ENCODE measurements around the gene SUFU. TPM values are rescaled to one million over a fixed set of nuclear protein-coding genes. Genes with fewer than 3 reads are reported as not detected.
A peak's percentile ranks its signal among the peaks of the same experiment; 100 is the strongest.
"Not testable (repeated sequence)": the region's sequence is repeated elsewhere in the genome, so short reads cannot be mapped to it uniquely, and the experiment has no call there.

Gene SUFU
- total and polyA plus RNA-seq, 2 donors (not counting 1 experiment from before 2014, with no cell fraction given) = 4.8 to 13.3 TPM

GRCh38 chr10:102661658-102662028 lies 157.9 kb downstream of the SUFU start:
- ChIA-PET CTCF (interaction anchor here (1.8 kb wide), 1 partner anchor 17 kb away, joined by 12 read pairs; the partner anchor contains the start of gene TRIM8), POLR2A (interaction anchor here (2.0 to 3.5 kb wide), 2 partner anchors 14 to 17 kb away, joined by 10 to 31 read pairs; partner anchors contain the start of gene TRIM8)
- H3K36me3 ChIP-seq (replicated peaks in 1 of 2; ENCODE audit: control extremely low read depth in 1 of 2, control insufficient read depth in 1 of 2, extremely low read depth in 1 of 2, insufficient read depth in 2 of 2, low read length in 1 of 2) = peaks cover 0 to 18% of the 10 kb centered on the region in 2 experiments
- Mint-ChIP-seq H3K27me3 (no peaks in the 10 kb centered on the region), H3K4me1 (peaks cover 16% of the 10 kb centered on the region), H3K9me3 (ENCODE audit: insufficient read depth) (no peaks in the 10 kb centered on the region), H3K4me3 (peak overlapping the region; percentile 49), H3K27ac (peak overlapping the region; percentile 56)
- H4K20me1 ChIP-seq (ENCODE audit: control insufficient read depth, insufficient read depth, low read length, poor library complexity, severe bottlenecking) = peaks cover under 1% of the 10 kb centered on the region
- no peak for DNase-seq
- no peaks in the 10 kb centered on the region for H3K9me3 ChIP-seq (ENCODE audit: control extremely low read depth in 1 of 3, control insufficient read depth in 2 of 3, insufficient read depth in 1 of 3, low read length in 2 of 3)
- no peak overlapping the region for H2AFZ ChIP-seq (ENCODE audit: insufficient read depth, low read depth, low read length, poor library complexity, severe bottlenecking)
- H3K79me2 ChIP-seq (ENCODE audit: control insufficient read depth, insufficient read depth, low read length) = no peaks in the 10 kb centered on the region
- no peak overlapping the region for H3K9ac ChIP-seq (ENCODE audit: low read length)
- TF ChIP-seq EZH2 (IDR thresholded peaks at IDR 0.05; ENCODE audit: borderline replicate concordance, insufficient read depth, low read depth, low read length, poor library complexity, severe bottlenecking) (no peak), CTCF (IDR thresholded peaks at IDR 0.05) (no peak)
- peak overlapping the region; percentile 67 for H3K4me2 ChIP-seq (replicated peaks; ENCODE audit: low read depth, low read length, poor library complexity, severe bottlenecking)
- H3K4me3 ChIP-seq (ENCODE audit: control extremely low read depth in 1 of 5, extremely low read depth in 1 of 5, insufficient read depth in 1 of 5, low read depth in 2 of 5, low read length in 4 of 5) = no peak overlapping the region
- intact Hi-C loops (cut with micrococcal nuclease) = loop anchor here (2.0 kb wide), 1 partner anchor 15 kb away; no protein-coding TSS in a partner anchor
- H3K4me1 ChIP-seq (ENCODE audit: control insufficient read depth in 2 of 2, insufficient read depth in 2 of 2, low read length in 2 of 2) = peaks cover 12 to 15% of the 10 kb centered on the region in 2 donors
- no peak overlapping the region for H3K27ac ChIP-seq (ENCODE audit: low read length in 2 of 2)
- 7% methylated on average over 3 of the region's 6 CpGs for WGBS (ENCODE audit: insufficient coverage)
- H3K27me3 ChIP-seq (replicated peaks in 1 of 4; ENCODE audit: control extremely low read depth in 1 of 4, control insufficient read depth in 3 of 4, insufficient read depth in 4 of 4, low read length in 3 of 4) = no peaks in the 10 kb centered on the region
- no peak for ATAC-seq (ENCODE audit: low read depth)

GRCh38 chr10:102665904-102666509 lies 162.2 kb downstream of the SUFU start:
- H3K4me1 ChIP-seq (ENCODE audit: control insufficient read depth in 2 of 2, insufficient read depth in 2 of 2, low read length in 2 of 2) = peaks cover 5 to 6% of the 10 kb centered on the region in 2 donors
- TF ChIP-seq CTCF (IDR thresholded peaks at IDR 0.05) = no peak
- no peak for TF ChIP-seq EZH2 (IDR thresholded peaks at IDR 0.05; ENCODE audit: borderline replicate concordance, insufficient read depth, low read depth, low read length, poor library complexity, severe bottlenecking)
- no peak overlapping the region for H3K4me3 Mint-ChIP-seq
- ATAC-seq (ENCODE audit: low read depth) (no peak), DNase-seq (no peak)
- POLR2A ChIA-PET = interaction anchor here (1.1 kb wide), 1 partner anchor 20 kb away, joined by 3 read pairs; no protein-coding TSS in a partner anchor
- H3K9ac ChIP-seq (ENCODE audit: low read length) = no peak overlapping the region
- no peak overlapping the region for H2AFZ ChIP-seq (ENCODE audit: insufficient read depth, low read depth, low read length, poor library complexity, severe bottlenecking)
- H3K36me3 ChIP-seq (replicated peaks in 1 of 2; ENCODE audit: control extremely low read depth in 1 of 2, control insufficient read depth in 1 of 2, extremely low read depth in 1 of 2, insufficient read depth in 2 of 2, low read length in 1 of 2) = no peaks in the 10 kb centered on the region
- H3K4me1 Mint-ChIP-seq = peaks cover 10% of the 10 kb centered on the region
- H3K27me3 ChIP-seq (replicated peaks in 1 of 4; ENCODE audit: control extremely low read depth in 1 of 4, control insufficient read depth in 3 of 4, insufficient read depth in 4 of 4, low read length in 3 of 4) = no peaks in the 10 kb centered on the region
- no peak overlapping the region for H3K4me3 ChIP-seq (ENCODE audit: control extremely low read depth in 1 of 5, extremely low read depth in 1 of 5, insufficient read depth in 1 of 5, low read depth in 2 of 5, low read length in 4 of 5)
- no peak overlapping the region for H3K4me2 ChIP-seq (replicated peaks; ENCODE audit: low read depth, low read length, poor library complexity, severe bottlenecking)
- H3K27ac ChIP-seq (ENCODE audit: low read length in 2 of 2) = no peak overlapping the region
- 89% methylated on average over 6 of the region's 9 CpGs for WGBS (ENCODE audit: insufficient coverage)
- no peaks in the 10 kb centered on the region for H3K79me2 ChIP-seq (ENCODE audit: control insufficient read depth, insufficient read depth, low read length)
- H3K27me3 Mint-ChIP-seq = no peaks in the 10 kb centered on the region
- CTCF ChIA-PET = interaction anchor here (0.7 kb wide), 1 partner anchor 19 kb away, joined by 3 read pairs; no protein-coding TSS in a partner anchor
- H3K9me3 Mint-ChIP-seq (ENCODE audit: insufficient read depth) = no peaks in the 10 kb centered on the region
- no peaks in the 10 kb centered on the region for H4K20me1 ChIP-seq (ENCODE audit: control insufficient read depth, insufficient read depth, low read length, poor library complexity, severe bottlenecking)
- intact Hi-C loops (cut with micrococcal nuclease) = no loop called here
- no peaks in the 10 kb centered on the region for H3K9me3 ChIP-seq (ENCODE audit: control extremely low read depth in 1 of 3, control insufficient read depth in 2 of 3, insufficient read depth in 1 of 3, low read length in 2 of 3)
- H3K27ac Mint-ChIP-seq = no peak overlapping the region

DNA sequence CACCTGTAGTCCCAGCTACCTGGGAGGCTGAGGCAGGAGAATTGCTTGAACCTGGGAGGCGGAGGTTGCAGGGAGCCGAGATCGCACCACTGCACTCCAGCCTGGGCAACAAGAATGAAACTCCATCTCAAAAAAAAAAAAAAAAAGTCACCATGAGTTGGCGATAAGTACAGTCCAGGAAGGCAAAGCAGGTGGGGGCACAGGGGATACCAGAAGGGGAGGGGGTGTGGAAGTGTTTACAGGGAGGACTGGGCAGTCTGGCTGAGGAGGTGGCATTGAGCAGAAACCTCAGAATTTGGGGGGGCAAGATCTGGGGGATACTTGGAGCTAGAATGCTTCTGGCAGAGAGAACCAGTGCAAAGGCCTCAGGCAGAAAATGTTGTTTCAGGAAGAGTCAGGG lies 163.6 kb downstream of the SUFU start:
- H3K36me3 ChIP-seq (replicated peaks in 1 of 2; ENCODE audit: control extremely low read depth in 1 of 2, control insufficient read depth in 1 of 2, extremely low read depth in 1 of 2, insufficient read depth in 2 of 2, low read length in 1 of 2); H3K9me3 Mint-ChIP-seq (ENCODE audit: insufficient read depth); H4K20me1 ChIP-seq (ENCODE audit: control insufficient read depth, insufficient read depth, low read length, poor library complexity, severe bottlenecking); H3K27me3 Mint-ChIP-seq; DNase-seq; H3K9ac ChIP-seq (ENCODE audit: low read length); H3K4me3 ChIP-seq (ENCODE audit: control extremely low read depth in 1 of 5, extremely low read depth in 1 of 5, insufficient read depth in 1 of 5, low read depth in 2 of 5, low read length in 4 of 5); intact Hi-C loops (cut with micrococcal nuclease); CTCF ChIA-PET; H3K4me1 Mint-ChIP-seq; H3K27ac Mint-ChIP-seq; ATAC-seq (ENCODE audit: low read depth); POLR2A ChIA-PET; H3K9me3 ChIP-seq (ENCODE audit: control extremely low read depth in 1 of 3, control insufficient read depth in 2 of 3, insufficient read depth in 1 of 3, low read length in 2 of 3); H2AFZ ChIP-seq (ENCODE audit: insufficient read depth, low read depth, low read length, poor library complexity, severe bottlenecking); H3K79me2 ChIP-seq (ENCODE audit: control insufficient read depth, insufficient read depth, low read length); H3K4me2 ChIP-seq (replicated peaks; ENCODE audit: low read depth, low read length, poor library complexity, severe bottlenecking); H3K27me3 ChIP-seq (replicated peaks in 1 of 4; ENCODE audit: control extremely low read depth in 1 of 4, control insufficient read depth in 3 of 4, insufficient read depth in 4 of 4, low read length in 3 of 4); H3K27ac ChIP-seq (ENCODE audit: low read length in 2 of 2); H3K4me3 Mint-ChIP-seq; H3K4me1 ChIP-seq (ENCODE audit: control insufficient read depth in 2 of 2, insufficient read depth in 2 of 2, low read length in 2 of 2): not testable (repeated sequence)
- WGBS (ENCODE audit: insufficient coverage) = 82% methylated on average over 1 of the region's 4 CpGs

Measured in B cell (primary cell).